Gastroesophageal sphincter (tissue), 3 donors: Measurements from ENCODE around the gene SCAPER.

Experiments used
- POLR2AphosphoS5 ChIP-seq: sonication (generic); formaldehyde crosslinking; IDR thresholded peaks from one replicate; pipeline ENCODE4 v1.6.1; 2017; ENCODE audit warnings: antibody characterized with exemption
- TF ChIP-seq, protein P1 (sequence below), 4 experiments: fragments of 200-600 bp in 2 of 4; fragments of 450-650 bp in 2 of 4; sonication (generic) in 1 of 4; IDR thresholded peaks; one replicate each; pipeline ENCODE4 v1.5.1; 2017 to 2019; ENCODE audit warnings: antibody characterized with exemption in 4 of 4, mild to moderate bottlenecking in 2 of 4, moderate library complexity in 2 of 4

GRCh38 chr15:76503804-76504203 lies 401.3 kb downstream of the SCAPER start:
- TF ChIP-seq, protein P1, sequence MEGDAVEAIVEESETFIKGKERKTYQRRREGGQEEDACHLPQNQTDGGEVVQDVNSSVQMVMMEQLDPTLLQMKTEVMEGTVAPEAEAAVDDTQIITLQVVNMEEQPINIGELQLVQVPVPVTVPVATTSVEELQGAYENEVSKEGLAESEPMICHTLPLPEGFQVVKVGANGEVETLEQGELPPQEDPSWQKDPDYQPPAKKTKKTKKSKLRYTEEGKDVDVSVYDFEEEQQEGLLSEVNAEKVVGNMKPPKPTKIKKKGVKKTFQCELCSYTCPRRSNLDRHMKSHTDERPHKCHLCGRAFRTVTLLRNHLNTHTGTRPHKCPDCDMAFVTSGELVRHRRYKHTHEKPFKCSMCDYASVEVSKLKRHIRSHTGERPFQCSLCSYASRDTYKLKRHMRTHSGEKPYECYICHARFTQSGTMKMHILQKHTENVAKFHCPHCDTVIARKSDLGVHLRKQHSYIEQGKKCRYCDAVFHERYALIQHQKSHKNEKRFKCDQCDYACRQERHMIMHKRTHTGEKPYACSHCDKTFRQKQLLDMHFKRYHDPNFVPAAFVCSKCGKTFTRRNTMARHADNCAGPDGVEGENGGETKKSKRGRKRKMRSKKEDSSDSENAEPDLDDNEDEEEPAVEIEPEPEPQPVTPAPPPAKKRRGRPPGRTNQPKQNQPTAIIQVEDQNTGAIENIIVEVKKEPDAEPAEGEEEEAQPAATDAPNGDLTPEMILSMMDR (IDR thresholded peaks at IDR 0.05): no peak
- no peak for TF ChIP-seq POLR2AphosphoS5
